ENCODE measurements around the gene SIM1.
A peak's percentile ranks its signal among the peaks of the same experiment; 100 is the strongest.

SIM1 gene

DNA sequence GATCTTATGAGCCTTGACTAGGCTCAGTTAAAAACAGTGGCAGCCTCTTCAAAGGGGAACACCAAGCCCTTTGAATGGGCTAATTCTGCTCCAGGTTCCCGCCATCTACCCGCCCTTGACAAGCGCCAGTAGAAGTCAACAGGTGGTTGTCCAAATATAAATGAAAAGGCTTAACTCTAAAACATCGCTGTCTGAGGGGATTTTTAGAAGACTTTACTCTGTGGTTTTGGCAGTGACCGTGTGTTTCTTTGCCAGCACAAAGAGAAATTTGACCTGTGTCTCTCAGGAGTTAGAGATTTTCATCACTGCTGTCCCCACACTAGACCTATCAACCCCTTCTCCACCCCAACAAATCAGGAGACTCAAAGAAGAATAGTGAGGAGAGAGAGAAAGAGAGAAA is 19.8 kb upstream of the SIM1 start:
- H3K79me2 ChIP-seq (ENCODE audit: insufficient read depth, low read length) = no peaks in the 10 kb centered on the region
- no peaks in the 10 kb centered on the region for H3K36me3 ChIP-seq (ENCODE audit: insufficient read depth, low read length)
- no peaks in the 10 kb centered on the region for H4K20me1 ChIP-seq (ENCODE audit: insufficient read depth, low read length, poor library complexity, severe bottlenecking)
- H3K9me2 ChIP-seq (replicated peaks; ENCODE audit: low read depth, low read length) = no peaks in the 10 kb centered on the region
- H3K4me2 ChIP-seq (ENCODE audit: low read depth, low read length, poor library complexity, severe bottlenecking) = no peak overlapping the region
- H2AFZ ChIP-seq (ENCODE audit: low read length) = no peak overlapping the region
- H3K27me3 ChIP-seq (ENCODE audit: insufficient read depth, low read length, poor library complexity, severe bottlenecking) = no peaks in the 10 kb centered on the region
- no peaks in the 10 kb centered on the region for H3K4me1 ChIP-seq (ENCODE audit: insufficient read depth, low read length, poor library complexity, severe bottlenecking)
- no peak overlapping the region for H3K9ac ChIP-seq (ENCODE audit: low read depth, low read length, poor library complexity, severe bottlenecking)
- no peaks in the 10 kb centered on the region for H3F3A ChIP-seq (ENCODE audit: low read depth)
- H3K4me3 ChIP-seq (ENCODE audit: low read length, poor library complexity, severe bottlenecking) = no peak overlapping the region
- H3K9me3 ChIP-seq (ENCODE audit: insufficient read depth, low read depth, low read length) = no peaks in the 10 kb centered on the region
- TF ChIP-seq EZH2phosphoT487 (IDR thresholded peaks at IDR 0.05; ENCODE audit: borderline replicate concordance) = no peak
- TF ChIP-seq, protein P1, sequence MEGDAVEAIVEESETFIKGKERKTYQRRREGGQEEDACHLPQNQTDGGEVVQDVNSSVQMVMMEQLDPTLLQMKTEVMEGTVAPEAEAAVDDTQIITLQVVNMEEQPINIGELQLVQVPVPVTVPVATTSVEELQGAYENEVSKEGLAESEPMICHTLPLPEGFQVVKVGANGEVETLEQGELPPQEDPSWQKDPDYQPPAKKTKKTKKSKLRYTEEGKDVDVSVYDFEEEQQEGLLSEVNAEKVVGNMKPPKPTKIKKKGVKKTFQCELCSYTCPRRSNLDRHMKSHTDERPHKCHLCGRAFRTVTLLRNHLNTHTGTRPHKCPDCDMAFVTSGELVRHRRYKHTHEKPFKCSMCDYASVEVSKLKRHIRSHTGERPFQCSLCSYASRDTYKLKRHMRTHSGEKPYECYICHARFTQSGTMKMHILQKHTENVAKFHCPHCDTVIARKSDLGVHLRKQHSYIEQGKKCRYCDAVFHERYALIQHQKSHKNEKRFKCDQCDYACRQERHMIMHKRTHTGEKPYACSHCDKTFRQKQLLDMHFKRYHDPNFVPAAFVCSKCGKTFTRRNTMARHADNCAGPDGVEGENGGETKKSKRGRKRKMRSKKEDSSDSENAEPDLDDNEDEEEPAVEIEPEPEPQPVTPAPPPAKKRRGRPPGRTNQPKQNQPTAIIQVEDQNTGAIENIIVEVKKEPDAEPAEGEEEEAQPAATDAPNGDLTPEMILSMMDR (conservative IDR thresholded peaks at IDR 0.05; ENCODE audit: low read length) = no peak

DNA sequence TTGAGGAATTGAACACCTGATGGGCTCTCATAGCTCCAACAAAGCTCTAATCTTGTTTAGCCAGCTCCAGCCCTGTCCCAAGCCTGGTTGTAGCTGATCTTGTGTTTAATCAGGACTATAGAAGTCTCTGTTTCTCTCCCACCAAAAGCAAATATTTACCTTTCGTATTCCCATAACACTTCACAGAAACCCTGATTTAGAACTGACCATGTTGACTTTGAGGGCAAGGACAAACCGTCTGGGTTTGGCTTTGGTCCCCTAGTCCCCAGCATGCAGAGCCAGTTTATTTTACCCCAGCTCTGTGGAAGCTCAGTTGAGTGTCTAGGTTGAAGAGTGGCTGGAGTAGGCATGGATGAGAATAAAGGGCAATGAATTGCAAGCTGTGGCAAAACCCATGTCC is 18.0 kb upstream of the SIM1 start:
- no peaks in the 10 kb centered on the region for H3F3A ChIP-seq (ENCODE audit: low read depth)
- no peaks in the 10 kb centered on the region for H3K79me2 ChIP-seq (ENCODE audit: insufficient read depth, low read length)
- no peaks in the 10 kb centered on the region for H4K20me1 ChIP-seq (ENCODE audit: insufficient read depth, low read length, poor library complexity, severe bottlenecking)
- no peak overlapping the region for H2AFZ ChIP-seq (ENCODE audit: low read length)
- no peaks in the 10 kb centered on the region for H3K9me3 ChIP-seq (ENCODE audit: insufficient read depth, low read depth, low read length)
- no peaks in the 10 kb centered on the region for H3K27me3 ChIP-seq (ENCODE audit: insufficient read depth, low read length, poor library complexity, severe bottlenecking)
- TF ChIP-seq EZH2phosphoT487 (IDR thresholded peaks at IDR 0.05; ENCODE audit: borderline replicate concordance) = no peak
- TF ChIP-seq, protein P1 (conservative IDR thresholded peaks at IDR 0.05; ENCODE audit: low read length) = no peak
- no peak overlapping the region for H3K4me3 ChIP-seq (ENCODE audit: low read length, poor library complexity, severe bottlenecking)
- H3K9ac ChIP-seq (ENCODE audit: low read depth, low read length, poor library complexity, severe bottlenecking) = no peak overlapping the region
- no peaks in the 10 kb centered on the region for H3K36me3 ChIP-seq (ENCODE audit: insufficient read depth, low read length)
- no peaks in the 10 kb centered on the region for H3K9me2 ChIP-seq (replicated peaks; ENCODE audit: low read depth, low read length)
- H3K4me1 ChIP-seq (ENCODE audit: insufficient read depth, low read length, poor library complexity, severe bottlenecking) = no peaks in the 10 kb centered on the region
- H3K4me2 ChIP-seq (ENCODE audit: low read depth, low read length, poor library complexity, severe bottlenecking) = no peak overlapping the region

DNA sequence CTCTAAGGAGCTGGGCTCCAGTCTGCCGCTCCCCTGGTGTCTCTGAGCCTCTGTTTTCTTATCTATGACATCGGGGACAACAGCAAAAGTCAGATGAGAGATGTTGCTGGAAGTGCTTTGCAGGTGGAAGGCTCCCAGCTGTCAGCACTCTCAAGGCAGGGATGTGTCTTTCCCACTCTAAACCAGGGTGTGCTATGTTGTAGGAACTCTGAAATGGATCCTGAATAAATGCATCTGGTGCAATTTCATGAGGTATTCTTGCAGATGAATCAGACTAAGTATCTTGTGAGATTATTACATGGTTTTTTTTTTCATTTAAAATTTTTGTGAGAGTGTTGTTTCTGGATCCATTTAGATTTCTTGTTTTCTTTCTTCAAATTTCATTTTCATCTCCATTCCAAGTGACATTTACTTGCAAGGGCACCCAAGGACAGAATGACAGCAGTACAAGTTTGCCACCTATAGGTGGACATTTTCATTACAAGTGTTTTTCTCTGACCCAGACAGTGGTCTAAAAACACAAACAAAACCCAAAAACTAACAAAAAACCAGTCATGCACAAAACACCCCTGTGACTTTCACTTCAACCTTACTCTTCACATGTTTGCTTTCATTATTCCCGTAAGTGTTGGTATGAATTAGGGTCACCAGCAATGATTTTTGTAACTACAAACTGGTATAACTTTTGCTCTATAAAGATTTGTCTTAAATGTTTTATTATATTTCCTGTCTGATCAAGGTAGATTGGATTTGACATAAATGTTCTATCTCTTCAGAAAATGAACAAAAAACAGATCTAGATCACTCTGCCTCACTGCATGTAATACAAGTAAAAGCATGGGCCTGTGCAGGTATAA is 14.7 kb upstream of the SIM1 start:
- Histone ChIP-seq H3K36me3 (ENCODE audit: insufficient read depth, low read length) (no peaks in the 10 kb centered on the region), H2AFZ (ENCODE audit: low read length) (peak overlapping the region; percentile 49), H3K9me3 (ENCODE audit: insufficient read depth, low read depth, low read length) (no peaks in the 10 kb centered on the region), H3K79me2 (ENCODE audit: insufficient read depth, low read length) (no peaks in the 10 kb centered on the region), H4K20me1 (ENCODE audit: insufficient read depth, low read length, poor library complexity, severe bottlenecking) (no peaks in the 10 kb centered on the region), H3K9me2 (replicated peaks; ENCODE audit: low read depth, low read length) (no peaks in the 10 kb centered on the region), H3K4me3 (ENCODE audit: low read length, poor library complexity, severe bottlenecking) (no peak overlapping the region), H3K4me2 (ENCODE audit: low read depth, low read length, poor library complexity, severe bottlenecking) (no peak overlapping the region), H3K27me3 (ENCODE audit: insufficient read depth, low read length, poor library complexity, severe bottlenecking) (no peaks in the 10 kb centered on the region), H3K9ac (ENCODE audit: low read depth, low read length, poor library complexity, severe bottlenecking) (no peak overlapping the region), H3K4me1 (ENCODE audit: insufficient read depth, low read length, poor library complexity, severe bottlenecking) (no peaks in the 10 kb centered on the region), H3F3A (ENCODE audit: low read depth) (no peaks in the 10 kb centered on the region)
- TF ChIP-seq, protein P1 (conservative IDR thresholded peaks at IDR 0.05; ENCODE audit: low read length) = peak; percentile 91
- no peak for TF ChIP-seq EZH2phosphoT487 (IDR thresholded peaks at IDR 0.05; ENCODE audit: borderline replicate concordance)
